H1 (cell line): Measurements from ENCODE around the gene CTXN1. TPM values are rescaled to one million over a fixed set of nuclear protein-coding genes. Genes with fewer than 3 reads are reported as not detected.

Experiments used
- CTCF ChIA-PET: fragments of 300-600 bp; sonication (Branson Sonifier 250); formaldehyde crosslinking; loops from one replicate; lab custom pipeline; 2021; ENCODE audit not compliant: partially characterized antibody; lab: Charles Lee
- POLR2A ChIA-PET: fragments of 300-600 bp; sonication (Branson Sonifier 250); formaldehyde crosslinking; loops from one replicate; lab custom pipeline; 2021; ENCODE audit warnings: inconsistent platforms; ENCODE audit not compliant: partially characterized antibody; lab: Charles Lee
- DNase-seq, 2 experiments: peaks; one replicate each; pipeline versions ENCODE4 v3.0.0 to v3.0.0-alpha.2; 2010 to 2022; ENCODE audit warnings: low spot score in 2 of 2, low read depth in 1 of 2, mixed read lengths in 1 of 2
- FAIRE-seq: peaks from 2 replicates; lab custom pipeline; 2011; peaks lifted over from hg19 to GRCh38; lab: Jason Lieb, UNC
- H2AFZ ChIP-seq: 2 replicates; pipeline ENCODE4 v1.8.1; 2012; ENCODE audit warnings: low read length, inconsistent platforms
- H2AK5ac ChIP-seq: 2 replicates; pipeline ENCODE4 v1.6.1; 2013; ENCODE audit warnings: low read depth, low read length
- H2BK120ac ChIP-seq: replicated peaks from 2 replicates; pipeline ENCODE3; 2013; ENCODE audit warnings: low read depth, low read length, inconsistent platforms
- H2BK12ac ChIP-seq: 2 replicates; pipeline ENCODE4 v1.6.1; 2013; ENCODE audit warnings: low read depth, low read length
- H2BK15ac ChIP-seq: 2 replicates; pipeline ENCODE4 v1.6.1; 2013; ENCODE audit warnings: low read length
- H2BK20ac ChIP-seq: 2 replicates; pipeline ENCODE4 v1.6.1; 2013; ENCODE audit warnings: low read length
- H2BK5ac ChIP-seq: 2 replicates; pipeline ENCODE4 v1.6.1; 2013; ENCODE audit warnings: low read depth, low read length
- H3K14ac ChIP-seq: 2 replicates; pipeline ENCODE4 v1.6.1; 2013; ENCODE audit warnings: inconsistent platforms; ENCODE audit not compliant: insufficient read length
- H3K18ac ChIP-seq: 2 replicates; pipeline ENCODE4 v1.6.1; 2013; ENCODE audit warnings: low read length; ENCODE audit errors: extremely low read depth
- H3K23ac ChIP-seq: 2 replicates; pipeline ENCODE4 v1.6.1; 2013; ENCODE audit warnings: inconsistent platforms; ENCODE audit not compliant: insufficient read length
- H3K23me2 ChIP-seq: 2 replicates; pipeline ENCODE4 v1.6.1; 2013; ENCODE audit warnings: low read depth, low read length
- H3K27ac ChIP-seq: 2 replicates; pipeline ENCODE4 v1.6.1; 2011; ENCODE audit warnings: low read depth, low read length, inconsistent platforms
- H3K27me3 ChIP-seq, 4 experiments: replicated peaks in 1 of 4; 1 replicate in 1 of 4; 2 replicates in 3 of 4; pipeline versions ENCODE4 v1.6.1 to v1.8.1; 2011 to 2013; ENCODE audit warnings: low read length in 3 of 4, mild to moderate bottlenecking in 3 of 4, inconsistent platforms in 2 of 4, mixed read lengths in 2 of 4, moderate library complexity in 1 of 4; ENCODE audit not compliant: control insufficient read depth in 3 of 4, insufficient read depth in 3 of 4; ENCODE audit errors: extremely low read depth in 1 of 4
- H3K36me3 ChIP-seq, 4 experiments: 2 replicates each; pipeline versions ENCODE4 v1.6.1 to v1.8.1; 2011 to 2013; ENCODE audit warnings: mild to moderate bottlenecking in 4 of 4, low read length in 3 of 4, moderate library complexity in 2 of 4, control low read depth in 1 of 4, inconsistent platforms in 1 of 4; ENCODE audit not compliant: insufficient read depth in 4 of 4, control insufficient read depth in 2 of 4
- H3K4ac ChIP-seq: replicated peaks from 2 replicates; pipeline ENCODE3; 2013; ENCODE audit warnings: low read length, low read depth, mixed read lengths, inconsistent platforms; ENCODE audit not compliant: insufficient read length
- H3K4me1 ChIP-seq, 4 experiments: replicated peaks in 1 of 4; 1 replicate in 1 of 4; 2 replicates in 3 of 4; pipeline versions ENCODE4 v1.6.1 to v1.8.1; 2011 to 2013; ENCODE audit warnings: low read length in 3 of 4, inconsistent platforms in 2 of 4, mixed read lengths in 1 of 4; ENCODE audit not compliant: insufficient read depth in 4 of 4, control insufficient read depth in 3 of 4
- H3K4me2 ChIP-seq, 2 experiments: 2 replicates each; pipeline versions ENCODE4 v1.6.1 to v1.8.1; 2011 to 2013; ENCODE audit warnings: low read depth in 2 of 2, low read length in 2 of 2, control low read depth in 1 of 2, inconsistent platforms in 1 of 2, mild to moderate bottlenecking in 1 of 2; ENCODE audit not compliant: insufficient read depth in 1 of 2
- H3K4me3 ChIP-seq, 4 experiments: fragments of 200-600, 300-600 bp in 1 of 4; sonication (generic), shearing (Covaris generic), sonication (Bioruptor Twin) in 1 of 4; 2 replicates each; pipeline versions ENCODE4 v1.5.1 to v1.8.1; 2011 to 2016; ENCODE audit warnings: low read length in 4 of 4, low read depth in 3 of 4, control low read depth in 2 of 4, inconsistent platforms in 2 of 4, mild to moderate bottlenecking in 2 of 4, mixed read lengths in 1 of 4, moderate library complexity in 1 of 4; ENCODE audit not compliant: insufficient read depth in 2 of 4; ENCODE audit errors: extremely low read depth in 1 of 4
- H3K56ac ChIP-seq: replicated peaks from 2 replicates; pipeline ENCODE3; 2013; ENCODE audit warnings: low read depth, mild to moderate bottlenecking, mixed read lengths, low read length, inconsistent platforms; ENCODE audit not compliant: insufficient read length
- H3K79me1 ChIP-seq: 2 replicates; pipeline ENCODE4 v1.6.1; 2013; ENCODE audit warnings: low read depth, low read length, control low read depth
- H3K79me2 ChIP-seq, 2 experiments: 2 replicates each; pipeline versions ENCODE4 v1.6.1 to v1.8.1; 2012 to 2013; ENCODE audit warnings: low read length in 2 of 2, mild to moderate bottlenecking in 2 of 2, inconsistent platforms in 1 of 2; ENCODE audit not compliant: insufficient read depth in 2 of 2, control insufficient read depth in 1 of 2
- H3K9ac ChIP-seq, 4 experiments: replicated peaks in 1 of 4; 1 replicate in 1 of 4; 2 replicates in 3 of 4; pipeline versions ENCODE4 v1.6.1 to v1.8.1; 2011 to 2013; ENCODE audit warnings: low read depth in 3 of 4, low read length in 3 of 4, control low read depth in 2 of 4, mild to moderate bottlenecking in 2 of 4, moderate library complexity in 2 of 4, inconsistent platforms in 1 of 4; ENCODE audit errors: extremely low read depth in 1 of 4
- H3K9me3 ChIP-seq, 2 experiments: 2 replicates each; pipeline versions ENCODE4 v1.6.1 to v1.8.1; 2012 to 2013; ENCODE audit warnings: mild to moderate bottlenecking in 2 of 2, moderate library complexity in 2 of 2, control low read depth in 1 of 2, inconsistent platforms in 1 of 2, low read depth in 1 of 2, low read length in 1 of 2, mixed read lengths in 1 of 2; ENCODE audit not compliant: insufficient read depth in 2 of 2
- H4K20me1 ChIP-seq, 2 experiments: replicated peaks in 1 of 2; 2 replicates each; pipeline versions ENCODE3 to v1.8.1; 2011 to 2013; ENCODE audit warnings: inconsistent platforms in 2 of 2, low read length in 2 of 2, mild to moderate bottlenecking in 1 of 2; ENCODE audit not compliant: insufficient read depth in 2 of 2, control insufficient read depth in 1 of 2
- H4K5ac ChIP-seq: 2 replicates; pipeline ENCODE4 v1.6.1; 2013; ENCODE audit warnings: low read length, low read depth, mixed read lengths, inconsistent platforms; ENCODE audit not compliant: insufficient read length
- H4K8ac ChIP-seq: 2 replicates; pipeline ENCODE4 v1.8.0; 2013; ENCODE audit warnings: mild to moderate bottlenecking, moderate library complexity, low read length, inconsistent platforms; ENCODE audit not compliant: insufficient read depth; ENCODE audit errors: extremely low read depth
- H4K91ac ChIP-seq: replicated peaks from 2 replicates; pipeline ENCODE3; 2013; ENCODE audit warnings: low read length, mixed read lengths, inconsistent platforms; ENCODE audit not compliant: insufficient read length
- ASH2L ChIP-seq: fragments of 200-600, 300-600 bp; sonication (generic); IDR thresholded peaks from one replicate; pipeline ENCODE4 v1.7.1; 2017; ENCODE audit warnings: low read length
- BCL11A ChIP-seq, 2 experiments: IDR thresholded peaks; one replicate each; pipeline ENCODE4 v1.6.1; 2011; ENCODE audit warnings: low read depth in 2 of 2, low read length in 2 of 2, mild to moderate bottlenecking in 2 of 2
- CEBPB ChIP-seq: IDR thresholded peaks from 2 replicates; pipeline ENCODE4 v1.6.1; 2012; ENCODE audit warnings: low read depth, low read length
- CHD1 ChIP-seq: IDR thresholded peaks from 2 replicates; pipeline ENCODE4 v1.6.1; 2012; ENCODE audit warnings: low read depth, low read length, improper control_type of control experiment
- CHD2 ChIP-seq: IDR thresholded peaks from 2 replicates; pipeline ENCODE4 v1.6.1; 2012; ENCODE audit warnings: low read length, improper control_type of control experiment
- GABPA ChIP-seq: IDR thresholded peaks from 2 replicates; pipeline ENCODE4 v1.6.1; 2011; ENCODE audit warnings: mild to moderate bottlenecking, low read length, moderate library complexity, borderline replicate concordance; ENCODE audit not compliant: insufficient read depth
- GTF2F1 ChIP-seq: IDR thresholded peaks from 2 replicates; pipeline ENCODE4 v1.6.1; 2012; ENCODE audit warnings: low read depth, low read length, improper control_type of control experiment, borderline replicate concordance
- KDM1A ChIP-seq: fragments of 200-600, 300-600 bp; sonication (generic); IDR thresholded peaks from 2 replicates; pipeline ENCODE4 v1.7.1; 2016; ENCODE audit warnings: mild to moderate bottlenecking, low read length, borderline replicate concordance
- MAFK ChIP-seq: IDR thresholded peaks from 2 replicates; pipeline ENCODE4 v1.6.1; 2012; ENCODE audit warnings: low read depth, mild to moderate bottlenecking, improper control_type of control experiment, low read length
- POLR2AphosphoS5 ChIP-seq: IDR thresholded peaks from 2 replicates; pipeline ENCODE4 v1.6.1; 2011; ENCODE audit warnings: low read depth, low read length
- RAD21 ChIP-seq, 2 experiments: IDR thresholded peaks in 1 of 2; conservative IDR thresholded peaks in 1 of 2; 2 replicates each; pipeline ENCODE4 v1.6.1; 2011; ENCODE audit warnings: low read depth in 2 of 2, low read length in 2 of 2, improper control_type of control experiment in 1 of 2, inconsistent platforms in 1 of 2, mild to moderate bottlenecking in 1 of 2, moderate library complexity in 1 of 2
- USF2 ChIP-seq: IDR thresholded peaks from 2 replicates; pipeline ENCODE4 v1.6.1; 2011; ENCODE audit warnings: low read length, improper control_type of control experiment
- WGBS, 2 experiments: shearing (Covaris generic) in 1 of 2; methylation state at CpG; one replicate each; pipeline versions ENCODE4 v1.1.6 to v1.1.7; 2013 to 2015; ENCODE audit warnings: low lambda C conversion rate in 2 of 2, mixed read lengths in 2 of 2, inconsistent platforms in 1 of 2, low coverage in 1 of 2, missing lambda C conversion rate in 1 of 2; ENCODE audit not compliant: insufficient replicate concordance in 2 of 2, insufficient coverage in 1 of 2, insufficient read length in 1 of 2; ENCODE audit errors: extremely low coverage in 1 of 2, missing lambda C conversion rate in 1 of 2; 5-methylcytosine and 5-hydroxymethylcytosine counted together
- polyA plus RNA-seq, 7 experiments: library from polyadenylated mRNA; depleted of rRNA in 3 of 7; stranded (reverse) in 5 of 7; unstranded in 2 of 7; fragments of >200 nt in 5 of 7; fragments of 200-250 nt in 2 of 7; gene quantifications; 1 replicate in 5 of 7; 2 replicates in 1 of 7; 4 replicates in 1 of 7; pipeline versions ENCODE4 v1.2.1 to v1.2.3, GENCODE V29; 2011 to 2013; ENCODE audit warnings: missing spikeins in 2 of 7, mixed read lengths in 2 of 7
- total RNA-seq: library from RNA; stranded (reverse); fragmentation: NEBNext Ultra II Directional; extraction: Animal tissue kit (Norgen Biotek cat#: 25700); gene quantifications from 2 replicates; pipeline ENCODE4 v1.2.1, GENCODE V29; 2021

Gene CTXN1
- total and polyA plus RNA-seq, 2 of the 8 experiments (the other 6 are each of a cell fraction or from before 2014, with no cell fraction given): 16.4 to 58.0 TPM

- POLR2A ChIA-PET: interaction anchor here (0.6 to 1.8 kb wide), 10 partner anchors 8 to 60 kb away, joined by 3 to 5 read pairs (median 3); partner anchors contain the start of genes PRR36, TGFBR3L and TIMM44
- WGBS, 2 experiments: 98% methylated on average over 4 of the region's 4 CpGs; no CpG with 5 or more reads in 1 of the 2 experiments
- H3K4me3 ChIP-seq: no peak overlapping the region
- TF ChIP-seq BCL11A (IDR thresholded peaks at IDR 0.05; ENCODE audit: low read depth in 2 of 2, low read length in 2 of 2) (no peak), POLR2AphosphoS5 (no peak), GTF2F1 (no peak), USF2 (no peak), CHD2 (no peak), KDM1A (no peak), CHD1 (no peak), ASH2L (no peak), GABPA (no peak), RAD21 (IDR thresholded peaks at IDR 0.05 in 1 of 2, conservative IDR thresholded peaks at IDR 0.05 in 1 of 2; ENCODE audit: low read depth in 2 of 2, low read length in 2 of 2) (no peak), CEBPB (no peak), MAFK (no peak)
These were observed 42.8 kb downstream of the CTXN1 start for GRCh38 chr19:7883105-7883504.

More at GRCh38 chr19:7883105-7883504, 42.8 kb downstream of the CTXN1 start:
- Histone ChIP-seq H4K5ac (no peak overlapping the region), H3K56ac (no peak overlapping the region), H3K4ac (no peak overlapping the region), H3K4me1 (peaks cover 0 to 6% (median 4%) of the 10 kb centered on the region in 4 experiments; a peak in 4 of 7 replicates), H3K9ac (no peak overlapping the region), H4K20me1 (no peaks in the 10 kb centered on the region), H3K9me3 (no peaks in the 10 kb centered on the region), H3K79me2 (no peaks in the 10 kb centered on the region), H3K14ac (no peak overlapping the region), H2BK5ac (no peak overlapping the region), H3K27me3 (peaks cover 0 to 2% (median 0%) of the 10 kb centered on the region in 4 experiments; a peak in 1 of 7 replicates), H2BK15ac (no peak overlapping the region), H2AFZ (no peak overlapping the region), H3K23ac (no peak overlapping the region), H2BK120ac (no peak overlapping the region), H3K23me2 (peaks cover 4% of the 10 kb centered on the region; the same call in 1 of the 2 replicates), H3K18ac (no peak overlapping the region), H3K27ac (no peak overlapping the region), H4K91ac (no peak overlapping the region), H3K36me3 (no peaks in the 10 kb centered on the region), H3K4me2 (no peak overlapping the region), H3K79me1 (no peaks in the 10 kb centered on the region), H2AK5ac (no peak overlapping the region), H2BK20ac (no peak overlapping the region), H4K8ac (no peak overlapping the region), H2BK12ac (no peak overlapping the region)
- no peak for FAIRE-seq
- CTCF ChIA-PET: interaction anchor here (0.7 to 3.0 kb wide), 7 partner anchors 14 to 51 kb away, joined by 3 to 8 read pairs (median 4); no protein-coding TSS in a partner anchor
- no peak for DNase-seq
